ENCODE data around the gene DPP7. TPM values are rescaled to one million over a fixed set of nuclear protein-coding genes. Genes with fewer than 3 reads are reported as not detected.

The DPP7 gene
- total and polyA plus RNA-seq, 2 of the 8 experiments (the other 6 are each of a cell fraction or from before 2014, with no cell fraction given), result 21.2 to 26.8 TPM

GRCh38 chr9:137129456-137130175 is 15.1 kb upstream of the DPP7 start (continued):
- TF ChIP-seq ASH2L (IDR thresholded peaks at IDR 0.05; ENCODE audit: low read length) (peak; percentile 64), SIN3A (conservative IDR thresholded peaks at IDR 0.05 in 1 of 2, IDR thresholded peaks at IDR 0.05 in 1 of 2; ENCODE audit: low read depth in 1 of 2, low read length in 2 of 2) (peak in 1 of 2 experiments; percentile 51; a peak in 1 of 4 replicates), SP2 (IDR thresholded peaks at IDR 0.05; ENCODE audit: low read length) (no peak), NRF1 (IDR thresholded peaks at IDR 0.05; ENCODE audit: low read depth, low read length) (peak; percentile 68), EZH2 (IDR thresholded peaks at IDR 0.05; ENCODE audit: low read depth, low read length, severe bottlenecking) (peak; percentile 56), BACH1 (IDR thresholded peaks at IDR 0.05; ENCODE audit: low read length) (no peak; the same call in 1 of the 2 replicates), TEAD4 (IDR thresholded peaks at IDR 0.05; ENCODE audit: low read depth, low read length) (no peak), HDAC2 (IDR thresholded peaks at IDR 0.05; ENCODE audit: borderline replicate concordance in 1 of 2, low read depth in 2 of 2, low read length in 2 of 2) (peak in 1 of 2 experiments; percentile 87; a peak in 2 of 4 replicates), GABPA (IDR thresholded peaks at IDR 0.05; ENCODE audit: borderline replicate concordance, insufficient read depth, low read length) (peak; percentile 29; the same call in 1 of the 2 replicates), TBP (IDR thresholded peaks at IDR 0.05; ENCODE audit: low read depth, low read length) (peak; percentile 67; the same call in 1 of the 2 replicates), TAF1 (IDR thresholded peaks at IDR 0.05; ENCODE audit: low read depth, low read length) (peak; percentile 93), KDM5A (IDR thresholded peaks at IDR 0.05; ENCODE audit: low read length) (peak; percentile 61; the same call in 1 of the 2 replicates), SP4 (IDR thresholded peaks at IDR 0.05; ENCODE audit: low read length) (no peak), POLR2AphosphoS5 (IDR thresholded peaks at IDR 0.05; ENCODE audit: low read depth, low read length) (peak; percentile 80), PHF8 (conservative IDR thresholded peaks at IDR 0.05; ENCODE audit: low read depth, low read length) (peak; percentile 63), BRCA1 (IDR thresholded peaks at IDR 0.05; ENCODE audit: low read depth, low read length) (no peak), CREB1 (IDR thresholded peaks at IDR 0.05) (peak; percentile 76)
- TF ChIP-seq, protein P1, sequence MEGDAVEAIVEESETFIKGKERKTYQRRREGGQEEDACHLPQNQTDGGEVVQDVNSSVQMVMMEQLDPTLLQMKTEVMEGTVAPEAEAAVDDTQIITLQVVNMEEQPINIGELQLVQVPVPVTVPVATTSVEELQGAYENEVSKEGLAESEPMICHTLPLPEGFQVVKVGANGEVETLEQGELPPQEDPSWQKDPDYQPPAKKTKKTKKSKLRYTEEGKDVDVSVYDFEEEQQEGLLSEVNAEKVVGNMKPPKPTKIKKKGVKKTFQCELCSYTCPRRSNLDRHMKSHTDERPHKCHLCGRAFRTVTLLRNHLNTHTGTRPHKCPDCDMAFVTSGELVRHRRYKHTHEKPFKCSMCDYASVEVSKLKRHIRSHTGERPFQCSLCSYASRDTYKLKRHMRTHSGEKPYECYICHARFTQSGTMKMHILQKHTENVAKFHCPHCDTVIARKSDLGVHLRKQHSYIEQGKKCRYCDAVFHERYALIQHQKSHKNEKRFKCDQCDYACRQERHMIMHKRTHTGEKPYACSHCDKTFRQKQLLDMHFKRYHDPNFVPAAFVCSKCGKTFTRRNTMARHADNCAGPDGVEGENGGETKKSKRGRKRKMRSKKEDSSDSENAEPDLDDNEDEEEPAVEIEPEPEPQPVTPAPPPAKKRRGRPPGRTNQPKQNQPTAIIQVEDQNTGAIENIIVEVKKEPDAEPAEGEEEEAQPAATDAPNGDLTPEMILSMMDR (IDR thresholded peaks at IDR 0.05; ENCODE audit: control extremely low read depth in 1 of 3, insufficient read depth in 1 of 3, low read depth in 1 of 3, low read length in 3 of 3), result no peak
- TF ChIP-seq, protein P2, sequence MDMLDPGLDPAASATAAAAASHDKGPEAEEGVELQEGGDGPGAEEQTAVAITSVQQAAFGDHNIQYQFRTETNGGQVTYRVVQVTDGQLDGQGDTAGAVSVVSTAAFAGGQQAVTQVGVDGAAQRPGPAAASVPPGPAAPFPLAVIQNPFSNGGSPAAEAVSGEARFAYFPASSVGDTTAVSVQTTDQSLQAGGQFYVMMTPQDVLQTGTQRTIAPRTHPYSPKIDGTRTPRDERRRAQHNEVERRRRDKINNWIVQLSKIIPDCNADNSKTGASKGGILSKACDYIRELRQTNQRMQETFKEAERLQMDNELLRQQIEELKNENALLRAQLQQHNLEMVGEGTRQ (IDR thresholded peaks at IDR 0.05; ENCODE audit: low read length), result no peak
